DOHH2 (cell line): Measurements from ENCODE around the gene ANO9.

Experiments used
- H3F3A ChIP-seq: fragments of 200-600 bp; sonication (generic), shearing (Covaris generic); 2 replicates; pipeline ENCODE4 v1.6.0; 2016; ENCODE audit warnings: antibody characterized with exemption, mild to moderate bottlenecking; ENCODE audit not compliant: control insufficient read depth, insufficient read depth
- H3K27ac ChIP-seq: fragments of 200-600 bp; sonication (generic); 2 replicates; pipeline ENCODE4 v1.5.1; 2014; ENCODE audit warnings: low read depth, mild to moderate bottlenecking, low read length, moderate library complexity
- H3K27me3 ChIP-seq: fragments of 200-600 bp; sonication (generic); 2 replicates; pipeline ENCODE4 v1.6.1; 2014; ENCODE audit warnings: mild to moderate bottlenecking, low read length, mixed read lengths; ENCODE audit not compliant: control insufficient read depth
- H3K36me3 ChIP-seq: fragments of 200-600 bp; sonication (generic); 2 replicates; pipeline ENCODE4 v1.6.1; 2014; ENCODE audit warnings: mild to moderate bottlenecking, low read length, moderate library complexity, mixed read lengths; ENCODE audit not compliant: control insufficient read depth
- H3K4me1 ChIP-seq: fragments of 200-600 bp; sonication (generic); 2 replicates; pipeline ENCODE4 v1.6.1; 2014; ENCODE audit warnings: mild to moderate bottlenecking, low read length, mixed read lengths; ENCODE audit not compliant: control insufficient read depth
- H3K4me2 ChIP-seq: fragments of 200-600 bp; sonication (generic); 2 replicates; pipeline ENCODE4 v1.6.0; 2014; ENCODE audit warnings: mild to moderate bottlenecking, low read length, moderate library complexity
- H3K4me3 ChIP-seq: fragments of 200-600 bp; sonication (generic); 2 replicates; pipeline ENCODE4 v1.5.1; 2014; ENCODE audit warnings: mild to moderate bottlenecking, low read length, mixed read lengths
- H3K79me2 ChIP-seq: fragments of 200-600 bp; sonication (generic); 2 replicates; pipeline ENCODE4 v1.6.1; 2014; ENCODE audit warnings: mild to moderate bottlenecking, low read length, mixed read lengths; ENCODE audit not compliant: control insufficient read depth
- H3K9me2 ChIP-seq: fragments of 200-600 bp; sonication (generic); replicated peaks from 2 replicates; pipeline ENCODE4 v1.6.1; 2014; ENCODE audit warnings: mild to moderate bottlenecking, low read length, mixed read lengths; ENCODE audit not compliant: control insufficient read depth
- H3K9me3 ChIP-seq: fragments of 200-600 bp; sonication (generic); 2 replicates; pipeline ENCODE4 v1.6.1; 2014; ENCODE audit warnings: antibody characterized with exemption, low read length, mixed read lengths; ENCODE audit not compliant: control insufficient read depth, insufficient read depth
- H4K20me1 ChIP-seq: fragments of 200-600 bp; sonication (generic); 2 replicates; pipeline ENCODE4 v1.6.0; 2014; ENCODE audit warnings: low read depth, mild to moderate bottlenecking, antibody characterized with exemption, low read length, moderate library complexity; ENCODE audit not compliant: control insufficient read depth, insufficient read depth
- EZH2phosphoT487 ChIP-seq: fragments of 200-600 bp; sonication (generic); IDR thresholded peaks from 2 replicates; pipeline ENCODE4 v1.6.1; 2017; ENCODE audit warnings: borderline replicate concordance, mild to moderate bottlenecking, antibody characterized with exemption, low read length, moderate library complexity, mixed read lengths
- TF ChIP-seq, protein P1 (sequence below): fragments of 200-600 bp; sonication (generic); IDR thresholded peaks from one replicate; pipeline ENCODE4 v1.5.1; 2014; ENCODE audit warnings: antibody characterized with exemption, mild to moderate bottlenecking, low read depth, low read length; ENCODE audit not compliant: poor library complexity, severe bottlenecking

The ANO9 gene

GRCh38 chr11:432501-433100, 9.2 kb downstream of the ANO9 start:
- Histone ChIP-seq H3K4me3 (no peak overlapping the region), H3K79me2 (no peaks in the 10 kb centered on the region), H3K4me1 (no peaks in the 10 kb centered on the region), H3K36me3 (no peaks in the 10 kb centered on the region), H3K9me2 (no peaks in the 10 kb centered on the region), H3K27me3 (no peaks in the 10 kb centered on the region), H3K4me2 (no peak overlapping the region), H4K20me1 (no peaks in the 10 kb centered on the region), H3K9me3 (no peaks in the 10 kb centered on the region), H3K27ac (no peak overlapping the region), H3F3A (no peaks in the 10 kb centered on the region)
- TF ChIP-seq, protein P1, sequence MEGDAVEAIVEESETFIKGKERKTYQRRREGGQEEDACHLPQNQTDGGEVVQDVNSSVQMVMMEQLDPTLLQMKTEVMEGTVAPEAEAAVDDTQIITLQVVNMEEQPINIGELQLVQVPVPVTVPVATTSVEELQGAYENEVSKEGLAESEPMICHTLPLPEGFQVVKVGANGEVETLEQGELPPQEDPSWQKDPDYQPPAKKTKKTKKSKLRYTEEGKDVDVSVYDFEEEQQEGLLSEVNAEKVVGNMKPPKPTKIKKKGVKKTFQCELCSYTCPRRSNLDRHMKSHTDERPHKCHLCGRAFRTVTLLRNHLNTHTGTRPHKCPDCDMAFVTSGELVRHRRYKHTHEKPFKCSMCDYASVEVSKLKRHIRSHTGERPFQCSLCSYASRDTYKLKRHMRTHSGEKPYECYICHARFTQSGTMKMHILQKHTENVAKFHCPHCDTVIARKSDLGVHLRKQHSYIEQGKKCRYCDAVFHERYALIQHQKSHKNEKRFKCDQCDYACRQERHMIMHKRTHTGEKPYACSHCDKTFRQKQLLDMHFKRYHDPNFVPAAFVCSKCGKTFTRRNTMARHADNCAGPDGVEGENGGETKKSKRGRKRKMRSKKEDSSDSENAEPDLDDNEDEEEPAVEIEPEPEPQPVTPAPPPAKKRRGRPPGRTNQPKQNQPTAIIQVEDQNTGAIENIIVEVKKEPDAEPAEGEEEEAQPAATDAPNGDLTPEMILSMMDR: no peak
- TF ChIP-seq EZH2phosphoT487: no peak

DNA sequence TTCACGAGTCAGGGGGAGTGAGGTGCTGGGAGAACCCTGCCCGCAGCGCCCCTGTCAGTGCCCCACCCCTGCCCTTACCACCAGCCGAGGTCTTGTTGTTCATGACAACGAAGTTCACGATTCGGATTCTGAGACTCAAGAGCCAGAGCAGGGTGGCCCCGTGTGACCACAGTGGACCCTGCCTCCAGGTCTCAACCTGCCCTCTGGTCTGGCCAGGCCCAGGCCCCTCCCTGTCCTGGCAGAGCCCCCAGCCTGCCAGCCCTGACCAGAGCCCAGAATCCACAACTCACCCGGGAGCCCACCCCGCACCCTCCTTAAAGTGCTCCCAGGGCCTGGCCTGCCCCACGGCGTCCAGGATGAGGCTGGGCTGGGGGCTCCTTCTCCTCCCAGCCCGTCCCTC, 9.9 kb downstream of the ANO9 start:
- Histone ChIP-seq H3K27ac (no peak overlapping the region), H3K4me1 (no peaks in the 10 kb centered on the region), H3K9me2 (no peaks in the 10 kb centered on the region), H3K9me3 (no peaks in the 10 kb centered on the region), H3K79me2 (no peaks in the 10 kb centered on the region), H3F3A (no peaks in the 10 kb centered on the region), H3K4me3 (no peak overlapping the region), H4K20me1 (no peaks in the 10 kb centered on the region), H3K36me3 (no peaks in the 10 kb centered on the region), H3K4me2 (no peak overlapping the region), H3K27me3 (no peaks in the 10 kb centered on the region)
- TF ChIP-seq, protein P1: no peak
- no peak for TF ChIP-seq EZH2phosphoT487

- no peaks in the 10 kb centered on the region for H3K4me1 ChIP-seq
- H3K79me2 ChIP-seq: no peaks in the 10 kb centered on the region
Observed at GRCh38 chr11:429931-430456, 11.8 kb downstream of the ANO9 start.

More at GRCh38 chr11:429931-430456, 11.8 kb downstream of the ANO9 start:
- Histone ChIP-seq H3K4me2 (no peak overlapping the region), H3K27ac (no peak overlapping the region), H3K36me3 (no peaks in the 10 kb centered on the region), H3K4me3 (no peak overlapping the region), H3F3A (no peaks in the 10 kb centered on the region), H3K27me3 (no peaks in the 10 kb centered on the region), H4K20me1 (no peaks in the 10 kb centered on the region), H3K9me3 (no peaks in the 10 kb centered on the region), H3K9me2 (no peaks in the 10 kb centered on the region)
- TF ChIP-seq, protein P1: no peak
- TF ChIP-seq EZH2phosphoT487: no peak
